GM12878 (cell line): Measurements from ENCODE around the gene CEP19.

Source experiments
- CEBPB ChIP-seq, 2 experiments: fragments of 150-350 bp in 1 of 2; IDR thresholded peaks; 2 replicates each; pipeline ENCODE4 v1.6.1; 2012 to 2014; ENCODE audit warnings: low read depth in 2 of 2, low read length in 2 of 2, borderline replicate concordance in 1 of 2, inconsistent platforms in 1 of 2
- EZH2 ChIP-seq: IDR thresholded peaks from 2 replicates; pipeline ENCODE4 v1.6.1; 2012; ENCODE audit warnings: low read depth, mild to moderate bottlenecking, control low read depth, inconsistent platforms, low read length, borderline replicate concordance; ENCODE audit not compliant: control insufficient read depth
- JUNB ChIP-seq: IDR thresholded peaks from 2 replicates; pipeline ENCODE4 v1.6.1; 2016; ENCODE audit warnings: antibody characterized with exemption, mild to moderate bottlenecking
- MTA3 ChIP-seq: IDR thresholded peaks from 2 replicates; pipeline ENCODE4 v1.6.1; 2012; ENCODE audit warnings: low read length, inconsistent platforms, borderline replicate concordance
- POLR2AphosphoS5 ChIP-seq: IDR thresholded peaks from 2 replicates; pipeline ENCODE4 v1.6.1; 2011; ENCODE audit warnings: mild to moderate bottlenecking, low read length, inconsistent platforms
- SMARCA5 ChIP-seq: fragments of 450-650 bp; IDR thresholded peaks from 2 replicates; pipeline ENCODE4 v1.6.1; 2017; ENCODE audit warnings: mild to moderate bottlenecking
- SRF ChIP-seq, 2 experiments: IDR thresholded peaks; 2 replicates each; pipeline ENCODE4 v1.6.1; 2011; ENCODE audit warnings: low read depth in 2 of 2, low read length in 2 of 2, mild to moderate bottlenecking in 1 of 2, moderate library complexity in 1 of 2
- SUPT20H ChIP-seq: IDR thresholded peaks from 2 replicates; pipeline ENCODE4 v1.6.1; 2011; ENCODE audit warnings: low read depth, mild to moderate bottlenecking, low read length, moderate library complexity, borderline replicate concordance; ENCODE audit not compliant: control insufficient read depth
- TBL1XR1 ChIP-seq: IDR thresholded peaks from 2 replicates; pipeline ENCODE4 v1.6.1; 2012; ENCODE audit warnings: low read depth, low read length, improper control_type of control experiment
- YY1 ChIP-seq: IDR thresholded peaks from 2 replicates; pipeline ENCODE4 v1.6.1; 2011; ENCODE audit warnings: low read depth, mild to moderate bottlenecking, low read length
- TF ChIP-seq, protein P1 (sequence below), 3 experiments: IDR thresholded peaks in 2 of 3; conservative IDR thresholded peaks in 1 of 3; 2 replicates each; pipeline ENCODE4 v1.5.1; 2011; ENCODE audit warnings: low read depth in 3 of 3, low read length in 3 of 3, mild to moderate bottlenecking in 3 of 3, control low read depth in 2 of 3, moderate library complexity in 2 of 3, inconsistent platforms in 1 of 3, mixed read lengths in 1 of 3; ENCODE audit not compliant: control insufficient read depth in 2 of 3, insufficient read depth in 1 of 3; ENCODE audit errors: extremely low read depth in 1 of 3
- TF ChIP-seq, protein P2 (sequence below): fragments of 450-650 bp; IDR thresholded peaks from 2 replicates; pipeline ENCODE4 v1.6.1; 2016; ENCODE audit warnings: mild to moderate bottlenecking, moderate library complexity, borderline replicate concordance
- TF ChIP-seq, protein P3 (sequence below): IDR thresholded peaks from 2 replicates; pipeline ENCODE4 v1.6.1; 2012; ENCODE audit warnings: mild to moderate bottlenecking, low read depth, low read length

DNA sequence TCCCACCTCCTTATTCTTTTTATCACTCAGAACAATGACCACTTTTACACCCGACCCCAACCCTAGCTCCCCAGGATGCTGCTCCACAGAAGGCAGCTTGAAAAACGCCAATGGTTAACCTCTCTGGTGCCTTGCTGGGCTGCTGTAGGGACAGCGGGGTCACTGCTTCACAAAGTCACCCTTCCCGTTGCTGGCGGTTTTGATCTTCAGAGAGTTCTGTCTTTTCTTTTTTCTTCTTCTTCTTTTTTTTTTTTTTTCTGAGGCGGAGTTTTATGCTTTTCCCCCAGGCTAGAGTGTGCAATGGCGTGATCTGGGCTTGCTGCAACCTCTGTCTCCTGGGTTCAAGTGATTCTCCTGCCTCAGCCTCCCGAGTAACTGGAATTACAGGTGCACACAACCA is 20.7 kb downstream of the CEP19 start:
- TF ChIP-seq TBL1XR1 (no peak), YY1 (no peak), JUNB (no peak), MTA3 (no peak), CEBPB (IDR thresholded peaks at IDR 0.05; ENCODE audit: borderline replicate concordance in 1 of 2, low read depth in 2 of 2, low read length in 2 of 2) (no peak), SUPT20H (no peak), POLR2AphosphoS5 (no peak), SRF (IDR thresholded peaks at IDR 0.05; ENCODE audit: low read depth in 2 of 2, low read length in 2 of 2) (no peak), EZH2 (no peak), SMARCA5 (no peak)
- TF ChIP-seq, protein P1, sequence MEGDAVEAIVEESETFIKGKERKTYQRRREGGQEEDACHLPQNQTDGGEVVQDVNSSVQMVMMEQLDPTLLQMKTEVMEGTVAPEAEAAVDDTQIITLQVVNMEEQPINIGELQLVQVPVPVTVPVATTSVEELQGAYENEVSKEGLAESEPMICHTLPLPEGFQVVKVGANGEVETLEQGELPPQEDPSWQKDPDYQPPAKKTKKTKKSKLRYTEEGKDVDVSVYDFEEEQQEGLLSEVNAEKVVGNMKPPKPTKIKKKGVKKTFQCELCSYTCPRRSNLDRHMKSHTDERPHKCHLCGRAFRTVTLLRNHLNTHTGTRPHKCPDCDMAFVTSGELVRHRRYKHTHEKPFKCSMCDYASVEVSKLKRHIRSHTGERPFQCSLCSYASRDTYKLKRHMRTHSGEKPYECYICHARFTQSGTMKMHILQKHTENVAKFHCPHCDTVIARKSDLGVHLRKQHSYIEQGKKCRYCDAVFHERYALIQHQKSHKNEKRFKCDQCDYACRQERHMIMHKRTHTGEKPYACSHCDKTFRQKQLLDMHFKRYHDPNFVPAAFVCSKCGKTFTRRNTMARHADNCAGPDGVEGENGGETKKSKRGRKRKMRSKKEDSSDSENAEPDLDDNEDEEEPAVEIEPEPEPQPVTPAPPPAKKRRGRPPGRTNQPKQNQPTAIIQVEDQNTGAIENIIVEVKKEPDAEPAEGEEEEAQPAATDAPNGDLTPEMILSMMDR (IDR thresholded peaks at IDR 0.05 in 2 of 3, conservative IDR thresholded peaks at IDR 0.05 in 1 of 3; ENCODE audit: control insufficient read depth in 2 of 3, extremely low read depth in 1 of 3, insufficient read depth in 1 of 3, low read depth in 3 of 3, low read length in 3 of 3): no peak
- TF ChIP-seq, protein P2, sequence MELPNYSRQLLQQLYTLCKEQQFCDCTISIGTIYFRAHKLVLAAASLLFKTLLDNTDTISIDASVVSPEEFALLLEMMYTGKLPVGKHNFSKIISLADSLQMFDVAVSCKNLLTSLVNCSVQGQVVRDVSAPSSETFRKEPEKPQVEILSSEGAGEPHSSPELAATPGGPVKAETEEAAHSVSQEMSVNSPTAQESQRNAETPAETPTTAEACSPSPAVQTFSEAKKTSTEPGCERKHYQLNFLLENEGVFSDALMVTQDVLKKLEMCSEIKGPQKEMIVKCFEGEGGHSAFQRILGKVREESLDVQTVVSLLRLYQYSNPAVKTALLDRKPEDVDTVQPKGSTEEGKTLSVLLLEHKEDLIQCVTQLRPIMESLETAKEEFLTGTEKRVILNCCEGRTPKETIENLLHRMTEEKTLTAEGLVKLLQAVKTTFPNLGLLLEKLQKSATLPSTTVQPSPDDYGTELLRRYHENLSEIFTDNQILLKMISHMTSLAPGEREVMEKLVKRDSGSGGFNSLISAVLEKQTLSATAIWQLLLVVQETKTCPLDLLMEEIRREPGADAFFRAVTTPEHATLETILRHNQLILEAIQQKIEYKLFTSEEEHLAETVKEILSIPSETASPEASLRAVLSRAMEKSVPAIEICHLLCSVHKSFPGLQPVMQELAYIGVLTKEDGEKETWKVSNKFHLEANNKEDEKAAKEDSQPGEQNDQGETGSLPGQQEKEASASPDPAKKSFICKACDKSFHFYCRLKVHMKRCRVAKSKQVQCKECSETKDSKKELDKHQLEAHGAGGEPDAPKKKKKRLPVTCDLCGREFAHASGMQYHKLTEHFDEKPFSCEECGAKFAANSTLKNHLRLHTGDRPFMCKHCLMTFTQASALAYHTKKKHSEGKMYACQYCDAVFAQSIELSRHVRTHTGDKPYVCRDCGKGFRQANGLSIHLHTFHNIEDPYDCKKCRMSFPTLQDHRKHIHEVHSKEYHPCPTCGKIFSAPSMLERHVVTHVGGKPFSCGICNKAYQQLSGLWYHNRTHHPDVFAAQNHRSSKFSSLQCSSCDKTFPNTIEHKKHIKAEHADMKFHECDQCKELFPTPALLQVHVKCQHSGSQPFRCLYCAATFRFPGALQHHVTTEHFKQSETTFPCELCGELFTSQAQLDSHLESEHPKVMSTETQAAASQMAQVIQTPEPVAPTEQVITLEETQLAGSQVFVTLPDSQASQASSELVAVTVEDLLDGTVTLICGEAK: no peak
- TF ChIP-seq, protein P3, sequence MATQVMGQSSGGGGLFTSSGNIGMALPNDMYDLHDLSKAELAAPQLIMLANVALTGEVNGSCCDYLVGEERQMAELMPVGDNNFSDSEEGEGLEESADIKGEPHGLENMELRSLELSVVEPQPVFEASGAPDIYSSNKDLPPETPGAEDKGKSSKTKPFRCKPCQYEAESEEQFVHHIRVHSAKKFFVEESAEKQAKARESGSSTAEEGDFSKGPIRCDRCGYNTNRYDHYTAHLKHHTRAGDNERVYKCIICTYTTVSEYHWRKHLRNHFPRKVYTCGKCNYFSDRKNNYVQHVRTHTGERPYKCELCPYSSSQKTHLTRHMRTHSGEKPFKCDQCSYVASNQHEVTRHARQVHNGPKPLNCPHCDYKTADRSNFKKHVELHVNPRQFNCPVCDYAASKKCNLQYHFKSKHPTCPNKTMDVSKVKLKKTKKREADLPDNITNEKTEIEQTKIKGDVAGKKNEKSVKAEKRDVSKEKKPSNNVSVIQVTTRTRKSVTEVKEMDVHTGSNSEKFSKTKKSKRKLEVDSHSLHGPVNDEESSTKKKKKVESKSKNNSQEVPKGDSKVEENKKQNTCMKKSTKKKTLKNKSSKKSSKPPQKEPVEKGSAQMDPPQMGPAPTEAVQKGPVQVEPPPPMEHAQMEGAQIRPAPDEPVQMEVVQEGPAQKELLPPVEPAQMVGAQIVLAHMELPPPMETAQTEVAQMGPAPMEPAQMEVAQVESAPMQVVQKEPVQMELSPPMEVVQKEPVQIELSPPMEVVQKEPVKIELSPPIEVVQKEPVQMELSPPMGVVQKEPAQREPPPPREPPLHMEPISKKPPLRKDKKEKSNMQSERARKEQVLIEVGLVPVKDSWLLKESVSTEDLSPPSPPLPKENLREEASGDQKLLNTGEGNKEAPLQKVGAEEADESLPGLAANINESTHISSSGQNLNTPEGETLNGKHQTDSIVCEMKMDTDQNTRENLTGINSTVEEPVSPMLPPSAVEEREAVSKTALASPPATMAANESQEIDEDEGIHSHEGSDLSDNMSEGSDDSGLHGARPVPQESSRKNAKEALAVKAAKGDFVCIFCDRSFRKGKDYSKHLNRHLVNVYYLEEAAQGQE: no peak
